G401 (cell line): ENCODE data around the gene VSIR. TPM values are rescaled to one million over a fixed set of nuclear protein-coding genes. Genes with fewer than 3 reads are reported as not detected.

Source experiments
- DNase-seq: peaks from one replicate; pipeline ENCODE4 v3.0.0-alpha.2; 2015; ENCODE audit warnings: low spot score
- in situ Hi-C: cut with HindIII; loops from 2 replicates; pipeline ENCODE4 v1.10.0; 2016; ENCODE audit warnings: low sequenced_read_pairs, mixed read lengths
- total RNA-seq: library from RNA; depleted of rRNA; stranded (reverse); fragments of >200 nt; shearing (Covaris generic); gene quantifications from 2 replicates; pipeline ENCODE4 v1.2.3, GENCODE V29; 2014

The VSIR gene
- total RNA-seq, 1 experiment from 2014 or later: 1.5 TPM

GRCh38 chr10:71751515-71752224 is 21.6 kb downstream of the VSIR start:
- in situ Hi-C loops: no loop called here
- no peak for DNase-seq

DNA sequence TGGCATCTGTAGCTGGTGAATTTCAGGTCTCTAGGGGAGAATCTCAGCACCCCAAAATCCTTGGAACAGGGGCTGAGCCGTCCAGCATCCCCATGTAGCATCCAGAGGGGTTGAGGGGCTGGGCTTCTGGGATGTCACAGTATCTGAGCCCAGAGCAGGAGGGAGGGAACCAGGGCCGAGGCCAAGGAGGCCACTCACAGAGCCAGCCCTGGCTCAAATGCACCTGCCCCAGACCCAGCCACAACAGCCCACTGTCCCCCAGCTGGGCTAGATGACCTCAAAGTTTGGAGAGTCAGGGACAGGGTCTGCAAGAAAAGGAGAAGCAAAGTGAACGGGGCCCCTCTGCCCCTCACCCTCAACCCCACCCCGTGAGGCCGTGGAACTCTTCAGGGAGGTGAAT is 22.3 kb downstream of the VSIR start:
- in situ Hi-C loops: no loop called here
- DNase-seq: no peak

DNA sequence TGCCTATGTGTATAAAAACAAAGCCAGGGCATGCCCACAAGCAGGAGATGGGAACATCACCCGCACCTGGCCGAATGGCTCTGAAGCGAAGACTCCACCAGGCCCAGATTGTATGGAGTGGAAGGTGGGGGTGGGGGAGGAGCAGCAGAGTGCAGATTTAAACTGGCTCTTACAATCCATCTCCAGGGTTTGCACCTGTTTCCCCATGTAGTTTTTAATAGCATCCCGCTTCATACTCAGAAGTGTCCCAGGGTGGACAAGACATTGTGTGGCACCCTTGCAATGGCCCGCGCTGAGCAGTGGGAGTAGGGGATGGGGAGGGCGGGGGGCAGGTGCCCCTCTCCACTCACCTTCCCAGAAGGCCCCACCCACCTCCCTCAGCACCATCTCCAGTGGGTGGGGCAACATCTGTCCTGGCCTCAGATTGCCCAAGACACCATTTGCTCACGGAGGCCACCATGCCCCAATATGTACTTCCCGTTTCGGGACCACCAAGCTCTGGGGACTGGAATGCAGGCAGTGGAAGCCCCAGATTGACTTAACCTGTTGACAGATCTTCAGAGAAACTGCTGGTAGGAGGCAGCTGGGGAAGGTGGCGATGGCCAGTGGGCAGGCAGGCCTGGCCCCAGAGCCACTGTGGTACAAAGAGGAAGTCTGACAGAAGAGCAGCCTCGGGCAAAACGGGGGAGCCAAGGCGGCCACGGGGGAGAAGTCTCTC is 23.0 kb downstream of the VSIR start:
- DNase-seq: no peak
- in situ Hi-C loops: no loop called here

- no peak for DNase-seq
- in situ Hi-C loops: no loop called here
Measured at GRCh38 chr10:71749396-71749795, 23.9 kb downstream of the VSIR start.

- in situ Hi-C loops: no loop called here
- DNase-seq: no peak
Measured at GRCh38 chr10:71748671-71749191, 24.6 kb downstream of the VSIR start.

DNA sequence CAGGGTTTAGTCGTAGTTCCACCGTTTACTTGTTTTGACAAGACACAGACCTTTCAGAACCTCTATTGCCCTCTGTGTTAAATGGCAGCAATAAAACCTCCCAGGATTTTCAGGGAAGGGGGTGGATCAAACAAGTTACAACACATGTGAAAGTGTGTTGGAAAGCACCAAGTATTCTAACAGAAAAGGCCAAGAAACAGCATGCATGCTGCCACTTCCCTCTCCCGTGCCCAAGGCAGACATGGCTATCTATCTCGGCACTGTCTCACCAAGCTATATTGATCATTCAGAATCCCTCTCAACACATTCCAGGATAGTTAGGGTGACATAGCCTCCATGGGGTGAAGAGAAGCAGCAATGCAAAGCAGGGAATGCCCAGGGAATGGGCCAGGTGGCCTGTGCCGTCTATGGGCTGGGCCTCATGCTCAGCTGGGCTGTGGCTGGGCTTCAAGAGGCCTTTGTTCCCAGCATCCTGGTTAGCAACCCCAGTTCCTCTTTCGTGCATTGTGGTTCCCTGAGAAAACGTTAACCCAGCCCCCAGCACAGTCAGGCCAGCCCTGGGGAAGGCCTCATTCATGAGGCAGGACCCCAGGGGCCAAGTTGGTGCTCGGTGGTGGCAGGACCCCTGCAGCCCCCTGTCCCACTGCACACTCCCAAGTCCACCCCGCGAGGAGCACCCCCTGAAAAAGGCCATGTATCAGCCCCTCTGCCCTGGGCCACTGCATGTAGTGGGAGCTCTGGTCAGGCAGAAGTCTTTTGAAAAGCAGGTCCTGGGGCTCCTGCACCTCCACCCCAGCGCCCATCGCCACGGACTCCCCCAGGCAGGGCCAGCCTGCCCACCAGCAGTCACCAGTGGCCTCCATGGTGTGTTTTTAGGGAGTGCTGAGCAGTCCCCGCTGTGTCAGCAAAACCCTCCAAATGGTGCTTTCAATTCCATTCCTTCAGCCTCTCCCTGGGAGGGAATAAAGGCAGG is 25.5 kb downstream of the VSIR start:
- in situ Hi-C loops: no loop called here
- no peak for DNase-seq

DNA sequence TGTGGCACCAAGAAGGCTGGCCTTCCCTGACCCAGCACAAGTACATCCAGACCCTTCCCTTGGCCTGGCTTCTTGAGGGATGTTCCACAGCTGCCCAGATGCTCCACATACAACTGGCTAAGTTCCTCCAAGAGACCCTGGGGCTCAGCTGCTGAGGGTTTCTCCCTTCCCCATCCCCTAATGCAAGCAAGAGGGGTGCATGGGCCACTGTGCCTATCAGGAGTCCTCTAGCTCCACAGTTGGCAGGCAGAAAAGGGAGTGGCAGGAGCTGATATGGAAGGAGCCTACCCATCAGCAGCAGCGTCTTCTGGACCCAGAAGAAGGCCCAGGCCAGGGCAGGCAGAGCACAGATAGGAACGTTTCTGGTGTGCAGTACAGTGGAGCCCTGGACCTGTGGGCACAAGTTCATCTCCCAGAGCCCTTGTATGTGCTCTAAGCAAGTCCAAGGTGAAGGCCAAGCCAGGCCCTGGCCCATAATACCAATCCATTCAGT is 26.2 kb downstream of the VSIR start:
- DNase-seq: no peak
- in situ Hi-C loops: no loop called here

DNA sequence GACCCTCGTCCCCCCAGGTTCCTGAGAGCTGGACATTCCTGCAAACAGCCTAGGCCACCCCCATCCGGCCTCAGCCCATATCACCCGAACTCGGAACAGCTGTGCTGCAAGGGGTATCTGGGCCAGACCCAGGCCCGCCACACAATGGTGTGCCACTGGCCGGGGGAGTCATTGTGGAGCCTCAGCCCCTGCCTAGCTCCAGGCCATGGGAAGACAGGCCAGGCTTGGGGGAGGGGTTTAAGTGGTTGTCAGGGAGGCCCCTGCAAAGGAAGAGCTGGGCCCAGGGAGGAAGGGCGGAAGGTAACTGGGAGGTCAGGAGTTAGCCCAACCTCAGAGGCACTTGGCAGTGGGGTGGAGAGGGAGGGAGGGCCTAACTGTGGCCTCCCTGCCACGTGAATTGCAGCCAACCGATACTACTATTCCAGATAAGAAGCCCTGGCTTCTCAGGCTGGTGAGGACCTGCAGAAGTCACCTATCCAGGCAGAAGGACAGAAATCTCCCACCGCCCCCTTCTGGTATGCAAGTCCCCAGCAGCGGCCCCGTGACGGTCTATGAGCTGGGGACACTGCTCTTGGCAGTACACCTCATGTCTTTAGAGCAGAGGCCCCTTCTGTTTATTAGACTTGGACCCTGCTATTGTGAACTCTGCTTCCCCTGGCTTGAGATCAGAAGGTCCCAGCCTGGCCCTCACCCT is 26.8 kb downstream of the VSIR start:
- in situ Hi-C loops: no loop called here
- DNase-seq: no peak

GRCh38 chr10:71745664-71746250 is 27.6 kb downstream of the VSIR start:
- in situ Hi-C loops: no loop called here
- DNase-seq: no peak

DNA sequence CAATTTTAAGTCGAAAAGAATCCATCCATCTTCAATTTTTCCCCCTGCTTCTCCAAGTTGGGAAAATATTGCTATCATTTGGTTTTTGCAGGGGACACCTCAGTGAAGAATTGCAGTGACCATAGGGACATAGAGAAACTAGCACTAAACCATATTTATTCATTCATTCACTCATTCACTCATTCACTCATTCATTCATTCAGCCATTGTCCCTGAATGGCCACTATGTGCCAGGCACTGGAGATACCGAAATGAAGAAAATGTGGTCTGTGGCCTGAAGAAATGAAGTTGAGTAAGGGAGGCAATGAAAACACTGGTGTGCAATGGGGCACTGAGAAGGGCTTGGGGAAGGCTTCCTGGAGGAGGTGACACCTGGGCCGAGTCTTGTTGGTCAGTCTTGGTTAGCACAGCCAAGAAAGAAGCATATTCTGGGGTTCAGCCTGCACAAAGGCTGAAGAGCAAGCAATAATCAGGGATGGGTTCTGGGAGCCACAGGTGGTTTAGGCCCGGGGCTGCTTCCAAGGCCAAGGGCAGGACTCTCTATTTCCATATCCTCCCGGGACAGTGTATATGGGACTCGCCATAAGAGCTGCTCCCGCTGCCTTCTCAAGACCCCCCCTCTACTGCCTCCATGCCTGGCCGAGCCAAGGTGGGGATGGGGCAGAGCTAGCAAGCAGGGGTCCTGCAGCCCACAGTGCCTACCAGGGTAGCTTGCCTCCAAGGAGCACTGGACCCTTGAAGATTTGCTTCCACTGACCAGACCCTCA is 28.2 kb downstream of the VSIR start:
- in situ Hi-C loops: no loop called here

DNA sequence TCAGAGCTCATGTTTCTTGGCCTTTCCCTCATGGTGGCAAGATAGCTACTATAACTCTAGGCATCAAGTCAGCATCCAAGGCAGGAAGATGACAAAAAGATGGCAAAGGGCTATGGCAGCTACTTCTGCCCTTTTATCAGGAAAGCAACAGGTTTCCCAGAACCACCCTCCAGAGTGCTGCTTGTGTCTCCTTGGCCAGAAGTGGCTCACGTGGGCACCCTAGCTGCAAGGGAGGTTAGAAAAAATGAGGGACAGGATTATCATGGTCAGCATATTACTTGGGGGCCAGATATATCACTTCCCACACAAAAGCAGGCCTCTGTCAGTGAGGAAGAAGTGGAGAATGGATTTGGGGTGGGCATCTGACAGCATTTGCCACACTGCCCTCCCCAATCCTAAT is 29.5 kb downstream of the VSIR start:
- in situ Hi-C loops: no loop called here
- no peak for DNase-seq

More for the DNA sequence above, 28.2 kb downstream of the VSIR start:
- DNase-seq: no peak

DNA sequence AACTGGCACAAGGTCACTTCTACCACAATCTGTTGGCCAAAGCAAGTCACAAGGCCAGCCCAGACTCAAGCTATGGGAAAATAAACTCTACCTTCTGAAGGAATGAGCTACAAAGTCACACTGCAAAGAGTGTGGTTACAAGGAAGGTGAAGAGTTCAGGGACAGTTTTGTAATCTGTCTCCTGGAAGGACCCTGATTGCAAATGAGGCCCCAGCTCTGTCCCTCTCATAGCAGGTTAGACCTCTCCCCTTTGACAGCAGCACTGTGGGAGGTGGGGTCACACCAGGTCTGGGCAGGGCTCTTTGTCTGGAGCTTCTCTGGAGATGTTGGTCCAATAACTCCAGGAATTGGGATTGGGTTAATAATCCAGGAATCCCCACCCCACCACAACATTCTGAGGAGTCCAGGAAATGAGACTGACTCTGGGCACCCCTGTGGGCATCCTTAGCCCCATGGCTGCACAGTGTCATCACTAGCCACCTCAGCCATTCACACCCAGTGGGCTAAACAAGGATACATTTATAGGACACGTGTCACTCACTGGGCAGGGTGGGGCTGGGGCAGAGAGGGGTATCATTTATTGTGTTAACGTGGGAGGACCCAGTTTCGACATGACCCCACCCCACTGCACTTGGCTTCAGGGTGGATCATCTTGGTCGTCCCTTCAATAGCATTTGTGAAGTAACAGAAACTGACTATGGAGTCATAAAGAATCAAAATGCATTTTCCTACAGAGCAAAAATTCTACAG is 30.1 kb downstream of the VSIR start:
- in situ Hi-C loops: no loop called here
- no peak for DNase-seq

DNA sequence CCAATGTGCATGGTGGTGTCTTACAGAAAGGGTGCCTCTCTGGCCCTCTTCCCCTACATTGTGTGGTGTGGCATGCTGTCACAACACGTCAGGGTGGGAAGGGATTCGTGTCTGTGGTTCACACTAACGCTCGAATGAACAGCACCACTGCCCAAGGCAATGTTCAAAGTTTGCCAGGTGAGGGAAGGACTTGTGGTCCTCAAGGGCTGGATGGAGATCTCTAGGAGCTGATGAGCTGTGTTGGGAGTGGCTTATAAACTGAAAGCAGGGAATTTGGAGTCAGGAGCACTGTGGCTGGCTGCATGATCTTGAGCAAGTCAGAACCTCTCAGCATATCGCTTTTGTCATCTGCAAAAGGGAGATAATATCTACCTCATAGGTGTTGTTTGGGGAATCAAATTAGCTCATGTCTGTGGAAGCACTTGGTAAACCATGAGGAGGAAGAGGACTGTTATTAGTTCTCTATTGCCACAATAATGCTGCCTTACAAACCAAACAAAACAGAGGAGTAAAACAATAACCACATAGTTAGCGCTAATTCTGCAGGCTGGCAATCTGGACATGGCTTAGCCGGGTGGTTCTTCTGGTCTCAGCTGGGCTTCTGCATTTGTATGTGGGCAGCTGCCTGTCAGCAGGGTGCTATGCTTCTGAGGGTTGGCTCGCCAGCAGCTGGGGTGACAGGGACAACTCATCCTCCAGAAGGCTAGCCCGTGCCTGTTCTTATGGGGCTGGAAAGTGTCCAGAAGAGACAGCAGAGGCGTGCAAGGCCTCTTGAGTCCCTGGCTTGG is 30.8 kb downstream of the VSIR start:
- in situ Hi-C loops: no loop called here
- no peak for DNase-seq

- in situ Hi-C loops: no loop called here
- DNase-seq: no peak
Measured at GRCh38 chr10:71741671-71742070, 31.6 kb downstream of the VSIR start.

DNA sequence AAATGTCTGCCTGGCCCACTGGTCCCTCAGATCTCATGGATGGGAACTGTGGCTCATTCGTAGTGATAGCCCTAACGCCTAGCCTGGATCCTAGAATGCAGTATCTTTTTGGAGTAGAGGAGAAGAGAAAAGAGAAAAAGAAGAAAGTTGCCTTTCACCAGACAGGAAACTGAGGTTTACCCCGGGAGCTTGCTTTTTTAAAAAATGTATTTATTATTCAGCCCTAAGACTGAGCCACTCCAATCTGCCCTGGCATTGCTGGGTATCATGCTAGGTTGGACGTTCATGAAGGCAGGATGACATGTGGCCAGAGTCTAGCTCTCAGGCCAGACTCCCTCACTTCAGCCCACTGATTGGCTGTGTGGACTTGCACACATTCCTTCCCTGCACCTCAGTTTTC is 32.3 kb downstream of the VSIR start:
- no peak for DNase-seq
- in situ Hi-C loops: no loop called here

DNA sequence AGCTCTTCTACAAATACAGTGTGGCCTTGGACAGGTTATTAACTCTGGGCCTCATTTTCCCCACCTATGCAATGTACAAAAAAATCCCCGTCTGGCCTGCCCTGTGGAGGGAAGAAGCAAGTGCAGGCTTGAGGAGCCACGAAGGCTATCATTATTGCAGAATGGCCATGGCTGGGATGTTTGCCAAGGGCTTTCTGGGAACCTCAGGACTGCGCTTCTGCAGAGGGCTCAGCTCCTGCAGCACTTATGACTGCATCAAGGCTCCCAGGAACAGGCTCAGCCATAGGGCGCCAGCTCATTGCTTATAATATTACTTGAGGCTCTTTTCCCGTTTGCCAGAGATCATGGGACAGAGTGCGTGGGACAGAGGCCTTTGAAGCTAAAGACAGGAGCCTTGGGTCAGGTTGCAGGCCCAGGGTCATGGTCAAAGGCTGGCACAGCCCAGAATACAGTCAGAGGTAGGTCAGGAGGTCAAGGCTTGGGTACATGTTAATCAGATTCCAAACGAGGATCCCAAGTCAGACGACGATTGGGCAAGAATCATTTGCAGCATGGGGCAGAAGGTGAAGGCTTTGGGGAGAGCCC is 33.2 kb downstream of the VSIR start:
- in situ Hi-C loops: no loop called here

More for the DNA sequence above, 33.2 kb downstream of the VSIR start:
- DNase-seq: no peak
